ENCODE measurements around the gene RPTOR. TPM values are rescaled to one million over a fixed set of nuclear protein-coding genes. Genes with fewer than 3 reads are reported as not detected.
A peak's percentile ranks its signal among the peaks of the same experiment; 100 is the strongest.

The RPTOR gene
- total and polyA plus RNA-seq, 12 donors, result 7.9 to 30.3 (median 25.6) TPM

GRCh38 chr17:80676096-80676466, 131.4 kb downstream of the RPTOR start:
- DNase-seq (no peak), ATAC-seq (no peak)
- intact Hi-C loops (cut with DNase I), result no loop called here
- WGBS, 2 donors, result 97 to 98% methylated on average over 7 of the region's 7 CpGs
- Histone ChIP-seq H3K4me1 (peaks cover 0 to 26% (median 0%) of the 10 kb centered on the region in 9 donors), H3K4me3 (no peak overlapping the region), H3K36me3 (peaks cover 0 to 9% (median 0%) of the 10 kb centered on the region in 9 donors), H3K9me3 (peaks cover 0 to 4% (median 0%) of the 10 kb centered on the region in 11 donors), H3K27me3 (no peaks in the 10 kb centered on the region), H3K27ac (no peak overlapping the region)
- TF ChIP-seq CTCF (IDR thresholded peaks at IDR 0.05), result no peak

DNA sequence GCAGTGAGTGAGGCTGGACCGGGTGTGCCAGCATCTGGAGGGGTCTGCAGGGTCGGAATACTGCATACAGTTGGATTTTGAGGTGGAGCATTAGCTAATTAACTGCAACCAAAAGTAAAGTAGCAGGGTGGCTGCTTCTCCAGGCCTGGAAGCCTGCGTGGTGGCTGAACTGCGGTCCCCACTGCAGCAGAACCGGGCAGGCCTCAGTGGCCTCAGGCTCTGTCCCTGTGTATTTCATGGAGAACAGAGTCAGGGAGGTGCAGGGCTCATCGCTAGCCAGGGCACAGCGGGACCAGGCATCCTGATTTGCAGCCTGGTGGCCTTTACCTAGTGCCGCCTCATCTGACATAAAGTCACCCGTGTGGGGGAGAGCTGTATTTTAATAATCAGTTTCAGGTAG, 131.9 kb downstream of the RPTOR start:
- H3K27ac ChIP-seq, result no peak overlapping the region
- WGBS, 2 donors, result 90 to 91% methylated on average over 9 of the region's 9 CpGs
- intact Hi-C loops (cut with DNase I), result no loop called here
- ATAC-seq (no peak), DNase-seq (no peak)
- peaks cover 0 to 4% (median 0%) of the 10 kb centered on the region in 11 donors for H3K9me3 ChIP-seq
- no peaks in the 10 kb centered on the region for H3K27me3 ChIP-seq
- no peak for TF ChIP-seq CTCF (IDR thresholded peaks at IDR 0.05)
- peaks cover 0 to 9% (median 0%) of the 10 kb centered on the region in 9 donors for H3K36me3 ChIP-seq
- peaks cover 0 to 26% (median 0%) of the 10 kb centered on the region in 9 donors for H3K4me1 ChIP-seq
- no peak overlapping the region for H3K4me3 ChIP-seq

GRCh38 chr17:80677214-80677756, 132.6 kb downstream of the RPTOR start:
- peaks cover 0 to 26% (median 0%) of the 10 kb centered on the region in 9 donors for H3K4me1 ChIP-seq
- H3K27ac ChIP-seq, result no peak overlapping the region
- peaks cover 0 to 4% (median 0%) of the 10 kb centered on the region in 9 donors for H3K36me3 ChIP-seq
- ATAC-seq, result no peak
- no peak for TF ChIP-seq CTCF (IDR thresholded peaks at IDR 0.05)
- H3K9me3 ChIP-seq, result peaks cover 0 to 3% (median 0%) of the 10 kb centered on the region in 11 donors
- DNase-seq, result no peak
- no peak overlapping the region for H3K4me3 ChIP-seq
- H3K27me3 ChIP-seq, result no peaks in the 10 kb centered on the region
- WGBS, 2 donors, result 93 to 96% methylated on average over 3 of the region's 3 CpGs
- intact Hi-C loops (cut with DNase I), result no loop called here

DNA sequence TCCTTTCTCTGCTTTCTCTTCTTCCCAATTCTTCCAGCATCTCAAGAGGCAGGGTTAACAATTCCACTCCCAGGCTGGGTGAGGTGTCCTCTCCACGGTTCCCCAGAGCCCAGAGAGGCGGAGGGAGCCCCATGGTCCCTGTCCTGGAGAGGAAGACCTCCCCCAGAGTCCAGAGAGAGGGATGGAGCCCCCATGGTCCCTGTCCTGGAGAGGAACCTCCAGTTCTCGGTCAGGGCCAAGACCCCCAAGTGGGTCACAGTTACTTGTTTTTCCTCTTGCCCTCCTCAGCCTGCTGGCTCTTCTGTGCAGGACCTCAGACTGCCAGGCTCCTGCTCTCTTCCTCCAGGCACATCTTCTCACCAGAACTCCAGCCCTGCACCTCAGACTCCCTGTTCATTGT, 135.2 kb downstream of the RPTOR start:
- Histone ChIP-seq H3K36me3 (peaks cover 0 to 4% (median 0%) of the 10 kb centered on the region in 9 donors), H3K27me3 (no peaks in the 10 kb centered on the region), H3K9me3 (no peaks in the 10 kb centered on the region), H3K27ac (peak overlapping the region in 1 of 10 donors; percentile 15), H3K4me1 (peaks cover 0 to 17% (median 0%) of the 10 kb centered on the region in 9 donors), H3K4me3 (no peak overlapping the region)
- TF ChIP-seq CTCF (IDR thresholded peaks at IDR 0.05), result no peak
- intact Hi-C loops (cut with DNase I), result no loop called here
- DNase-seq (no peak), ATAC-seq (no peak)
- WGBS, 2 donors, result 88 to 94% methylated on average over 3 of the region's 3 CpGs
